NCI-H2029 (cell line): ENCODE measurements around the gene TMEM186.
A peak's percentile ranks its signal among the peaks of the same experiment; 100 is the strongest.
"Not testable (repeated sequence)": the region's sequence is repeated elsewhere in the genome, so short reads cannot be mapped to it uniquely, and the experiment has no call there.

Source experiments
- DNase-seq: peaks from one replicate; lab custom pipeline; 2025; lab: John Stamatoyannopoulos, UW

TMEM186 gene

GRCh38 chr16:8797364-8798173 is at the start of gene TMEM186, which contains the start of gene PMM2:
Gene TMEM186 (minus strand): TSS chr16:8797639. CDS start chr16:8797614, 25 bp downstream.
Gene PMM2 (plus strand): TSS chr16:8797839. CDS start chr16:8797883, 44 bp downstream.
- peak; percentile 95 for DNase-seq

- no peak for DNase-seq
Measured at GRCh38 chr16:8847145-8847544, 49.7 kb upstream of the TMEM186 start.

GRCh38 chr16:8846401-8846932 is 49.0 kb upstream of the TMEM186 start:
- DNase-seq, result no peak

GRCh38 chr16:8845699-8846298 is 48.4 kb upstream of the TMEM186 start:
- DNase-seq, result no peak

GRCh38 chr16:8843296-8843695 is 45.9 kb upstream of the TMEM186 start:
- DNase-seq, result not testable (repeated sequence)

- not testable (repeated sequence) for DNase-seq
Measured at GRCh38 chr16:8842016-8842415, 44.6 kb upstream of the TMEM186 start.

- DNase-seq, result not testable (repeated sequence)
Measured at GRCh38 chr16:8837594-8837993, 40.2 kb upstream of the TMEM186 start.

- DNase-seq, result not testable (repeated sequence)
Measured at GRCh38 chr16:8836797-8837196, 39.4 kb upstream of the TMEM186 start.

- no peak for DNase-seq
Measured at GRCh38 chr16:8832717-8833105, 35.3 kb upstream of the TMEM186 start.

- DNase-seq, result no peak
Measured at GRCh38 chr16:8831871-8832716, 34.7 kb upstream of the TMEM186 start.

- no peak for DNase-seq
Measured at GRCh38 chr16:8831450-8831849, 34.0 kb upstream of the TMEM186 start.

GRCh38 chr16:8828541-8829165 is 31.2 kb upstream of the TMEM186 start:
- no peak for DNase-seq

GRCh38 chr16:8826278-8826879 is 28.9 kb upstream of the TMEM186 start:
- DNase-seq, result no peak

- DNase-seq, result no peak
Measured at GRCh38 chr16:8822403-8822802, 25.0 kb upstream of the TMEM186 start.

- DNase-seq, result no peak
Measured at GRCh38 chr16:8819411-8820034, 22.1 kb upstream of the TMEM186 start.

GRCh38 chr16:8818504-8819270 is 21.2 kb upstream of the TMEM186 start:
- DNase-seq, result no peak

- no peak for DNase-seq
Measured at GRCh38 chr16:8816967-8817655, 19.7 kb upstream of the TMEM186 start.

GRCh38 chr16:8814095-8814806 is 16.8 kb upstream of the TMEM186 start:
- no peak for DNase-seq
